Progenitor cell of endocrine pancreas (in vitro differentiated cells): ENCODE data around the gene NXPE4. TPM values are rescaled to one million over a fixed set of nuclear protein-coding genes. Genes with fewer than 3 reads are reported as not detected.

Source experiments
- DNase-seq: peaks from one replicate; pipeline ENCODE4 v3.0.0; 2021; ENCODE audit warnings: low spot score; ENCODE audit not compliant: unreplicated experiment
- H3K27ac Mint-ChIP-seq: 2 replicates; pipeline ENCODE4 v1.8.0; 2021; ENCODE audit warnings: mild to moderate bottlenecking, moderate library complexity, mixed read lengths
- H3K27me3 Mint-ChIP-seq: 2 replicates; pipeline ENCODE4 v1.8.0; 2021; ENCODE audit warnings: mixed read lengths
- H3K36me3 Mint-ChIP-seq: 2 replicates; pipeline ENCODE4 v1.8.0; 2022; ENCODE audit warnings: mixed read lengths; ENCODE audit not compliant: insufficient read depth
- H3K4me1 Mint-ChIP-seq: 2 replicates; pipeline ENCODE4 v1.8.0; 2021; ENCODE audit warnings: low read depth, mixed read lengths
- H3K4me3 Mint-ChIP-seq: 2 replicates; pipeline ENCODE4 v1.8.0; 2021; ENCODE audit warnings: low read depth, mild to moderate bottlenecking, moderate library complexity, mixed read lengths
- H3K9me3 Mint-ChIP-seq: 2 replicates; pipeline ENCODE4 v1.8.0; 2021; ENCODE audit warnings: low read depth, mixed read lengths
- CTCF ChIP-seq: fragments of 200-600 bp; sonication (generic); IDR thresholded peaks from one replicate; pipeline ENCODE4 v1.5.0; 2021; ENCODE audit warnings: antibody characterized with exemption, mild to moderate bottlenecking; ENCODE audit not compliant: unreplicated experiment
- total RNA-seq: library from RNA; stranded (reverse); gene quantifications from 2 replicates; pipeline ENCODE4 v1.2.1, GENCODE V29; 2021

The NXPE4 gene
- total RNA-seq, 1 donor from 2014 or later, result not detected

- H3K4me1 Mint-ChIP-seq, result peaks cover under 1% of the 10 kb centered on the region
- no peak for DNase-seq
- no peak overlapping the region for H3K4me3 Mint-ChIP-seq
- no peak for TF ChIP-seq CTCF
- no peaks in the 10 kb centered on the region for H3K27me3 Mint-ChIP-seq
- no peak overlapping the region for H3K27ac Mint-ChIP-seq
- H3K9me3 Mint-ChIP-seq, result no peaks in the 10 kb centered on the region
- H3K36me3 Mint-ChIP-seq, result no peaks in the 10 kb centered on the region
Measured at GRCh38 chr11:114564831-114565230, 30.8 kb downstream of the NXPE4 start.

- H3K27ac Mint-ChIP-seq, result no peak overlapping the region
- no peak for TF ChIP-seq CTCF
- no peaks in the 10 kb centered on the region for H3K27me3 Mint-ChIP-seq
- no peaks in the 10 kb centered on the region for H3K9me3 Mint-ChIP-seq
- no peak overlapping the region for H3K4me3 Mint-ChIP-seq
- no peak for DNase-seq
- H3K36me3 Mint-ChIP-seq, result no peaks in the 10 kb centered on the region
- peaks cover 5% of the 10 kb centered on the region for H3K4me1 Mint-ChIP-seq
Measured at GRCh38 chr11:114563077-114563476, 32.5 kb downstream of the NXPE4 start.

GRCh38 chr11:114562166-114562916 is 33.2 kb downstream of the NXPE4 start:
- TF ChIP-seq CTCF, result no peak
- Mint-ChIP-seq H3K4me3 (no peak overlapping the region), H3K4me1 (peaks cover 5% of the 10 kb centered on the region), H3K27ac (no peak overlapping the region), H3K9me3 (no peaks in the 10 kb centered on the region), H3K36me3 (no peaks in the 10 kb centered on the region), H3K27me3 (no peaks in the 10 kb centered on the region)
- no peak for DNase-seq

GRCh38 chr11:114559425-114560310 is 35.9 kb downstream of the NXPE4 start, which contains the start of gene NXPE1:
NXPE1 (minus strand) TSS chr11:114559881; CDS start chr11:114551201, 8,680 bp downstream.
- DNase-seq, result no peak
- H3K27ac Mint-ChIP-seq, result no peak within 1 kb of the TSS
- H3K4me1 Mint-ChIP-seq, result peaks cover 5% of the 10 kb centered on the region
- H3K36me3 Mint-ChIP-seq, result no peaks in the 10 kb centered on the region
- no peaks in the 10 kb centered on the region for H3K9me3 Mint-ChIP-seq
- no peak for TF ChIP-seq CTCF
- H3K27me3 Mint-ChIP-seq, result no peaks in the 10 kb centered on the region
- no peak within 1 kb of the TSS for H3K4me3 Mint-ChIP-seq

- no peak for DNase-seq
- no peak for TF ChIP-seq CTCF
- H3K4me1 Mint-ChIP-seq, result peaks cover 5% of the 10 kb centered on the region
- no peak overlapping the region for H3K4me3 Mint-ChIP-seq
- no peak overlapping the region for H3K27ac Mint-ChIP-seq
- no peaks in the 10 kb centered on the region for H3K36me3 Mint-ChIP-seq
- no peaks in the 10 kb centered on the region for H3K9me3 Mint-ChIP-seq
- H3K27me3 Mint-ChIP-seq, result no peaks in the 10 kb centered on the region
Measured at GRCh38 chr11:114556135-114556534, 39.5 kb downstream of the NXPE4 start.
